Spleen (tissue), 11 donors: ENCODE results near the gene NCAN. TPM values are rescaled to one million over a fixed set of nuclear protein-coding genes. Genes with fewer than 3 reads are reported as not detected.

ENCODE experiments used
- polyA plus RNA-seq, 3 donors: library from polyadenylated mRNA; stranded (reverse); fragments of 200-250 nt; gene quantifications; one replicate each; pipeline ENCODE4 v1.2.1, GENCODE V29; 2013
- small RNA-seq, 4 donors: library from RNA; depleted of rRNA; stranded (forward); fragments of <200 nt; gene quantifications; one replicate each; pipeline ENCODE3, GENCODE V24; 2016
- total RNA-seq, 7 donors: library from RNA; depleted of rRNA in 3 of 7; stranded (reverse); fragments of >200 nt in 3 of 7; fragmentation: NEBNext Ultra II Directional in 4 of 7; extraction: Animal tissue kit (Norgen Biotek cat#: 25700) in 4 of 7; gene quantifications; one replicate each; pipeline versions ENCODE4 v1.1.0 to v1.2.1, GENCODE V29; 2016 to 2021
- donor health status: healthy with polysubstance abuse.
- donor health status: DM: no; HTN: no; CAD: no; lungs with moderate emphysema.
- donor health status: DM: no; HTN: no; CAD: no.
- donor health status: Bipolar disorder and iron deficiency.
- donor health status: healthy.
- donor health status: DM: no; HTN: no; CAD: no.
- donor health status: DM: yes; HTN: yes; CAD: no.

The NCAN gene
- total and polyA plus RNA-seq, 10 donors = 0.17 TPM; not detected in 9

Small RNAs within 50 kb of the gene (small RNA-seq; reads per million reads assigned to genes)
- gene RNU6-1028P = 0 reads per million in 4 donors

Other genes starting within 250 kb of the NCAN start
- gene SUGP2, start 178.4 kb upstream of the NCAN start, total RNA-seq = 100 to 1,000 TPM in 2 of 7 donors, 10 to 100 TPM in 5; 55.7 to 109 (median 79.1) TPM
- gene SUGP2, start 178.4 kb upstream of the NCAN start, polyA plus RNA-seq = 100 to 1,000 TPM in 2 of 3 donors, 10 to 100 TPM in 1; 54.5 to 127 (median 106) TPM
- 10 to 100 TPM; 17.2 to 27.4 (median 18.7) TPM for gene ARMC6, start 178.4 kb upstream of the NCAN start, total RNA-seq
- gene ARMC6, start 178.4 kb upstream of the NCAN start, polyA plus RNA-seq = 10 to 100 TPM; 25.8 to 29.0 (median 28.5) TPM
- gene SLC25A42, start 148.0 kb upstream of the NCAN start, total RNA-seq = 10 to 100 TPM; 12.5 to 25.3 (median 16.8) TPM
- 10 to 100 TPM in 2 of 3 donors, 1 to 10 TPM in 1; 9.7 to 11.6 (median 10.6) TPM for gene SLC25A42, start 148.0 kb upstream of the NCAN start, polyA plus RNA-seq
- gene TMEM161A, start 73.5 kb upstream of the NCAN start, total RNA-seq = 10 to 100 TPM; 15.1 to 21.9 (median 18.4) TPM
- gene TMEM161A, start 73.5 kb upstream of the NCAN start, polyA plus RNA-seq = 10 to 100 TPM; 17.0 to 31.7 (median 26.2) TPM
- 1 to 10 TPM; 2.6 to 7.8 (median 3.6) TPM for gene MEF2B, start 41.7 kb upstream of the NCAN start, total RNA-seq
- gene MEF2B, start 41.7 kb upstream of the NCAN start, polyA plus RNA-seq = 10 to 100 TPM in 1 of 3 donors, 1 to 10 TPM in 2; 2.2 to 15.5 (median 2.7) TPM
- 10 to 100 TPM; 14.0 to 52.1 (median 26.0) TPM for gene BORCS8, start 19.8 kb upstream of the NCAN start, total RNA-seq
- 10 to 100 TPM; 20.5 to 38.8 (median 26.5) TPM for gene BORCS8, start 19.8 kb upstream of the NCAN start, polyA plus RNA-seq
- 10 to 100 TPM; 47.4 to 78.4 (median 72.6) TPM for gene RFXANK, start 19.7 kb upstream of the NCAN start, total RNA-seq
- 100 to 1,000 TPM; 122 to 139 (median 131) TPM for gene RFXANK, start 19.7 kb upstream of the NCAN start, polyA plus RNA-seq
- gene NR2C2AP, start 8.5 kb upstream of the NCAN start, total RNA-seq = 10 to 100 TPM in 6 of 7 donors, 1 to 10 TPM in 1; 9.9 to 15.5 (median 13.8) TPM
- 10 to 100 TPM; 24.2 to 27.9 (median 25.8) TPM for gene NR2C2AP, start 8.5 kb upstream of the NCAN start, polyA plus RNA-seq
- 1 to 10 TPM in 1 of 7 donors, under 1 TPM in 3, not detected in 3; 0.32 to 1.0 (median 0.58) TPM for gene TM6SF2, start 61.3 kb downstream of the NCAN start, total RNA-seq
- under 1 TPM; 0.15 to 0.23 (median 0.22) TPM for gene TM6SF2, start 61.3 kb downstream of the NCAN start, polyA plus RNA-seq
- gene SUGP1, start 108.6 kb downstream of the NCAN start, total RNA-seq = 10 to 100 TPM; 48.0 to 63.1 (median 52.8) TPM
- gene SUGP1, start 108.6 kb downstream of the NCAN start, polyA plus RNA-seq = 10 to 100 TPM; 29.3 to 53.2 (median 46.9) TPM
- 100 to 1,000 TPM in 4 of 7 donors, 10 to 100 TPM in 3; 77.5 to 133 (median 103) TPM for gene MAU2, start 108.9 kb downstream of the NCAN start, total RNA-seq
- 10 to 100 TPM; 12.0 to 29.8 (median 17.7) TPM for gene MAU2, start 108.9 kb downstream of the NCAN start, polyA plus RNA-seq
- gene GATAD2A, start 193.7 kb downstream of the NCAN start, total RNA-seq = 100 to 1,000 TPM in 3 of 7 donors, 10 to 100 TPM in 4; 54.0 to 122 (median 94.2) TPM
- gene GATAD2A, start 193.7 kb downstream of the NCAN start, polyA plus RNA-seq = 10 to 100 TPM; 11.6 to 25.5 (median 12.6) TPM